Epithelial cell of proximal tubule (primary cell): Measurements from ENCODE around the gene GRIFIN. TPM values are rescaled to one million over a fixed set of nuclear protein-coding genes. Genes with fewer than 3 reads are reported as not detected.

Experiments used
- DNase-seq: peaks from one replicate; pipeline ENCODE4 v3.0.0-alpha.2; 2011; ENCODE audit warnings: low read depth
- H3K4me3 ChIP-seq: 2 replicates; pipeline ENCODE4 v1.5.1; 2011; ENCODE audit warnings: low read depth, mild to moderate bottlenecking, low read length
- total RNA-seq: library from RNA; depleted of rRNA; stranded (reverse); fragments of >200 nt; gene quantifications from 2 replicates; pipeline ENCODE4 v1.2.3, GENCODE V29; 2015
- TF ChIP-seq, protein P1 (sequence below): conservative IDR thresholded peaks from 2 replicates; pipeline ENCODE4 v1.5.1; 2012; ENCODE audit warnings: low read depth, mild to moderate bottlenecking, low read length

The GRIFIN gene
- total RNA-seq, 1 donor from 2014 or later, result not detected

DNA sequence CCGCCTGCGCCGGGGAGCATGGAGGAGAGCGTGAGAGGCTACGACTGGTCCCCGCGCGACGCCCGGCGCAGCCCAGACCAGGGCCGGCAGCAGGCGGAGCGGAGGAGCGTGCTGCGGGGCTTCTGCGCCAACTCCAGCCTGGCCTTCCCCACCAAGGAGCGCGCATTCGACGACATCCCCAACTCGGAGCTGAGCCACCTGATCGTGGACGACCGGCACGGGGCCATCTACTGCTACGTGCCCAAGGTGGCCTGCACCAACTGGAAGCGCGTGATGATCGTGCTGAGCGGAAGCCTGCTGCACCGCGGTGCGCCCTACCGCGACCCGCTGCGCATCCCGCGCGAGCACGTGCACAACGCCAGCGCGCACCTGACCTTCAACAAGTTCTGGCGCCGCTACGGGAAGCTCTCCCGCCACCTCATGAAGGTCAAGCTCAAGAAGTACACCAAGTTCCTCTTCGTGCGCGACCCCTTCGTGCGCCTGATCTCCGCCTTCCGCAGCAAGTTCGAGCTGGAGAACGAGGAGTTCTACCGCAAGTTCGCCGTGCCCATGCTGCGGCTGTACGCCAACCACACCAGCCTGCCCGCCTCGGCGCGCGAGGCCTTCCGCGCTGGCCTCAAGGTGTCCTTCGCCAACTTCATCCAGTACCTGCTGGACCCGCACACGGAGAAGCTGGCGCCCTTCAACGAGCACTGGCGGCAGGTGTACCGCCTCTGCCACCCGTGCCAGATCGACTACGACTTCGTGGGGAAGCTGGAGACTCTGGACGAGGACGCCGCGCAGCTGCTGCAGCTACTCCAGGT is 43.1 kb downstream of the GRIFIN start:
- TF ChIP-seq, protein P1, sequence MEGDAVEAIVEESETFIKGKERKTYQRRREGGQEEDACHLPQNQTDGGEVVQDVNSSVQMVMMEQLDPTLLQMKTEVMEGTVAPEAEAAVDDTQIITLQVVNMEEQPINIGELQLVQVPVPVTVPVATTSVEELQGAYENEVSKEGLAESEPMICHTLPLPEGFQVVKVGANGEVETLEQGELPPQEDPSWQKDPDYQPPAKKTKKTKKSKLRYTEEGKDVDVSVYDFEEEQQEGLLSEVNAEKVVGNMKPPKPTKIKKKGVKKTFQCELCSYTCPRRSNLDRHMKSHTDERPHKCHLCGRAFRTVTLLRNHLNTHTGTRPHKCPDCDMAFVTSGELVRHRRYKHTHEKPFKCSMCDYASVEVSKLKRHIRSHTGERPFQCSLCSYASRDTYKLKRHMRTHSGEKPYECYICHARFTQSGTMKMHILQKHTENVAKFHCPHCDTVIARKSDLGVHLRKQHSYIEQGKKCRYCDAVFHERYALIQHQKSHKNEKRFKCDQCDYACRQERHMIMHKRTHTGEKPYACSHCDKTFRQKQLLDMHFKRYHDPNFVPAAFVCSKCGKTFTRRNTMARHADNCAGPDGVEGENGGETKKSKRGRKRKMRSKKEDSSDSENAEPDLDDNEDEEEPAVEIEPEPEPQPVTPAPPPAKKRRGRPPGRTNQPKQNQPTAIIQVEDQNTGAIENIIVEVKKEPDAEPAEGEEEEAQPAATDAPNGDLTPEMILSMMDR, result no peak

DNA sequence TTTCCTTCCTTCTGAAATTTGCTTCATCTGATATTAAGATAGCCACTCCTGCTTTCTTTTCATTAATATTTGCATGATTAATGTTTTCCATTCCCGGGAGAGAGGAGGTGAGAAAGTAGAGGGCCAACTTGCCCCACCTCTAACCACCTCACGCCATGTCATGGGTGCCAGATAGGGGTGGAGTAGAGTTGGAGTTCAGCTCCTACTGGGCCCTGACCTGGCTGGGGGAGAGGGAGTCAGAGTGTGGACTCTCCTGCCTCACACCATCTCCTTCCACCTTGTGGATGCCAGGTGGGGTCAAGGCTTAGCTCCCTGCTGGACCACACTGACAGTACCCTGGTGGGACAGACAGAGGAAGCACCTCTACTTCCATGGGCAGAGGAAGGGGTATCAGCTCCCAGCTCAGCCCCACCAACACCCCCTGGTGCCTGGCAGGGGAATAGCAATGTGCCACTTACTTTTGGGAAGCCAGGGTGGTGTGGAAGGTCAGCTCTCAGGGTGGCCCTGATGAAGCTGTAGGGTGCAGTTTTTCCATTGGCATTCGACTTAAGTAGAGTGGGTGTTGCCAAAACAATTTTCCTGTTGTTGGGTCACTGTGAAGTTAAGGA is 44.8 kb downstream of the GRIFIN start:
- TF ChIP-seq, protein P1, result peak; percentile 53
- DNase-seq, result no peak
- no peak overlapping the region for H3K4me3 ChIP-seq

More for the DNA sequence above, 43.1 kb downstream of the GRIFIN start:
- no peak overlapping the region for H3K4me3 ChIP-seq
- no peak for DNase-seq

DNA sequence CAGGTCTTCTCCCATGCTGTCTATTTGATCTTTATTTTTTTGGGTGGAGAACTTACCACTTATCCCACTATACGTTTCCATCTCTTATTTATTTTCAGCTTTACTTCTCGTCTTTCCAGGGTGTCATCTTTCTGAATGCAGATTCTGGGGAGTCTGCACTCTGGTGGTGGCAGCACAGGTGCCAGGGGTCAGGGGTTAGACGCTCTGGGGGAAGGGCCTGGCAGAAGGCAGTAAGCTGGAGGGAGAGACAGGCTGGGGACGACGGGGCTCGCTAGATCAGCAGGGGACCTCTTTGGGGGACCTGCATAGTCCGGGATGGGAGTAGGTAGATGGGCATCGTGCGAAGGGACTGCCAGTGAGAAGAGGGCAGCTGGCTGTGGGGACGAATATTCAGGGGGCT is 50.4 kb downstream of the GRIFIN start:
- TF ChIP-seq, protein P1, result no peak
- no peak for DNase-seq
- no peak overlapping the region for H3K4me3 ChIP-seq

Other genes with a start within 250 kb of the GRIFIN start
- 73.8 and 83.4 TPM in 2 replicates for gene MAD1L1, start 243.5 kb downstream of the GRIFIN start, total RNA-seq
- 26.1 and 35.7 TPM in 2 replicates for gene MRM2, start 234.2 kb downstream of the GRIFIN start, total RNA-seq
- gene NUDT1, start 234.2 kb downstream of the GRIFIN start, total RNA-seq, result 39.1 and 65.9 TPM in 2 replicates
- 9.0 and 36.4 TPM in 2 replicates for gene SNX8, start 162.0 kb downstream of the GRIFIN start, total RNA-seq
- 161 and 244 TPM in 2 replicates for gene EIF3B, start 121.6 kb downstream of the GRIFIN start, total RNA-seq
- gene CHST12, start 72.8 kb downstream of the GRIFIN start, total RNA-seq, result 7.2 and 10.6 TPM in 2 replicates
- gene LFNG, start 43.4 kb upstream of the GRIFIN start, total RNA-seq, result 32.1 and 37.0 TPM in 2 replicates
- 53.0 and 68.9 TPM in 2 replicates for gene BRAT1, start 79.1 kb upstream of the GRIFIN start, total RNA-seq
- gene IQCE, start 82.6 kb upstream of the GRIFIN start, total RNA-seq, result 8.7 and 25.0 TPM in 2 replicates
- gene TTYH3, start 155.6 kb upstream of the GRIFIN start, total RNA-seq, result 93.3 and 97.6 TPM in 2 replicates
- 0.22 and 0.29 TPM in 2 replicates for gene AMZ1, start 211.8 kb upstream of the GRIFIN start, total RNA-seq